Measurements from ENCODE around the gene REEP1.

REEP1 gene

GRCh38 chr2:86337244-86337835, at the start of gene REEP1:
REEP1 (minus strand) TSS chr2:86337626; CDS start chr2:86337510, 116 bp downstream.
- peak in 1 of 2 donors; percentile 6 for DNase-seq (ENCODE audit: low read depth in 2 of 2)
- no peak for TF ChIP-seq CTCF (IDR thresholded peaks at IDR 0.05; ENCODE audit: low read depth, low read length)
- H3K4me3 ChIP-seq (replicated peaks in 1 of 2; ENCODE audit: low read depth in 2 of 2, low read length in 2 of 2), result peak within 1 kb of the TSS; percentile 14 to 21

GRCh38 chr2:86383844-86384243, 46.4 kb upstream of the REEP1 start:
- TF ChIP-seq CTCF (IDR thresholded peaks at IDR 0.05; ENCODE audit: low read depth, low read length), result no peak
- DNase-seq (ENCODE audit: low read depth in 2 of 2), result peak; percentile 75 to 90
- no peak overlapping the region for H3K4me3 ChIP-seq (replicated peaks in 1 of 2; ENCODE audit: low read depth in 2 of 2, low read length in 2 of 2)

- no peak for DNase-seq (ENCODE audit: low read depth in 2 of 2)
- H3K4me3 ChIP-seq (replicated peaks in 1 of 2; ENCODE audit: low read depth in 2 of 2, low read length in 2 of 2), result no peak overlapping the region
- no peak for TF ChIP-seq CTCF (IDR thresholded peaks at IDR 0.05; ENCODE audit: low read depth, low read length)
Measured at GRCh38 chr2:86382698-86383097, 45.3 kb upstream of the REEP1 start.

GRCh38 chr2:86382108-86382507, 44.7 kb upstream of the REEP1 start:
- H3K4me3 ChIP-seq (replicated peaks in 1 of 2; ENCODE audit: low read depth in 2 of 2, low read length in 2 of 2), result no peak overlapping the region
- TF ChIP-seq CTCF (IDR thresholded peaks at IDR 0.05; ENCODE audit: low read depth, low read length), result no peak
- DNase-seq (ENCODE audit: low read depth in 2 of 2), result no peak

- no peak overlapping the region for H3K4me3 ChIP-seq (replicated peaks in 1 of 2; ENCODE audit: low read depth in 2 of 2, low read length in 2 of 2)
- TF ChIP-seq CTCF (IDR thresholded peaks at IDR 0.05; ENCODE audit: low read depth, low read length), result no peak
- no peak for DNase-seq (ENCODE audit: low read depth in 2 of 2)
Measured at GRCh38 chr2:86378469-86378868, 41.0 kb upstream of the REEP1 start.

GRCh38 chr2:86375623-86376022, 38.2 kb upstream of the REEP1 start:
- no peak for DNase-seq (ENCODE audit: low read depth in 2 of 2)
- no peak overlapping the region for H3K4me3 ChIP-seq (replicated peaks in 1 of 2; ENCODE audit: low read depth in 2 of 2, low read length in 2 of 2)
- TF ChIP-seq CTCF (IDR thresholded peaks at IDR 0.05; ENCODE audit: low read depth, low read length), result no peak
